GM13976 (cell line): ENCODE measurements around the gene ZNF407.

ENCODE experiments used
- DNase-seq: peaks from one replicate; pipeline ENCODE4 v3.0.0; 2012; ENCODE audit warnings: low spot score
- in situ Hi-C: fragments of 300-500 bp; cut with MboI; formaldehyde crosslinking; loops from one replicate; pipeline ENCODE4 v1.12.0; 2022; ENCODE audit warnings: low sequenced_read_pairs, mixed read lengths, inconsistent platforms; ENCODE audit not compliant: unreplicated experiment
- TF ChIP-seq, protein P1 (sequence below): IDR thresholded peaks from 2 replicates; pipeline ENCODE4 v1.5.1; 2012; ENCODE audit warnings: borderline replicate concordance, mild to moderate bottlenecking; ENCODE audit not compliant: insufficient read depth; ENCODE audit errors: extremely low read depth, missing control alignments, control extremely low read depth

ZNF407 gene

DNA sequence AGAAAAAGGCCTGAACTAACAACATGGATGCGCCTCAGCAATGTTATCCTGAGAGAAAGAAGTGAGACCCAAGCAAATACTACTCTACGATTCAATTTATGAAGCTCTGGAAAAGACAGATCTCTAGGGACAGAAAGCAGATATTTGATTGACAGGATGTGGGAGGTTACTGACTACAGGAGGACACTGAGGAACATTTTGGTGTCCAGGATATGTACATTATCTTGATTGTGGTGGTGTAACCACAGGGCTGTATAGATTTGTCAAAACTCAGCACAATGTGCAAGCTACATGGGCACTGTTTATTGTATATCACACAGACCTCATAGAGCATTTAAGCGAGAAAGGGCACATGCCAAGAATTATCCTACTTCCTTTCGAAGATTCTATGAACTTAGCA lies 391.5 kb downstream of the ZNF407 start:
- in situ Hi-C loops, result no loop called here
- TF ChIP-seq, protein P1, sequence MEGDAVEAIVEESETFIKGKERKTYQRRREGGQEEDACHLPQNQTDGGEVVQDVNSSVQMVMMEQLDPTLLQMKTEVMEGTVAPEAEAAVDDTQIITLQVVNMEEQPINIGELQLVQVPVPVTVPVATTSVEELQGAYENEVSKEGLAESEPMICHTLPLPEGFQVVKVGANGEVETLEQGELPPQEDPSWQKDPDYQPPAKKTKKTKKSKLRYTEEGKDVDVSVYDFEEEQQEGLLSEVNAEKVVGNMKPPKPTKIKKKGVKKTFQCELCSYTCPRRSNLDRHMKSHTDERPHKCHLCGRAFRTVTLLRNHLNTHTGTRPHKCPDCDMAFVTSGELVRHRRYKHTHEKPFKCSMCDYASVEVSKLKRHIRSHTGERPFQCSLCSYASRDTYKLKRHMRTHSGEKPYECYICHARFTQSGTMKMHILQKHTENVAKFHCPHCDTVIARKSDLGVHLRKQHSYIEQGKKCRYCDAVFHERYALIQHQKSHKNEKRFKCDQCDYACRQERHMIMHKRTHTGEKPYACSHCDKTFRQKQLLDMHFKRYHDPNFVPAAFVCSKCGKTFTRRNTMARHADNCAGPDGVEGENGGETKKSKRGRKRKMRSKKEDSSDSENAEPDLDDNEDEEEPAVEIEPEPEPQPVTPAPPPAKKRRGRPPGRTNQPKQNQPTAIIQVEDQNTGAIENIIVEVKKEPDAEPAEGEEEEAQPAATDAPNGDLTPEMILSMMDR, result no peak
- DNase-seq, result no peak

DNA sequence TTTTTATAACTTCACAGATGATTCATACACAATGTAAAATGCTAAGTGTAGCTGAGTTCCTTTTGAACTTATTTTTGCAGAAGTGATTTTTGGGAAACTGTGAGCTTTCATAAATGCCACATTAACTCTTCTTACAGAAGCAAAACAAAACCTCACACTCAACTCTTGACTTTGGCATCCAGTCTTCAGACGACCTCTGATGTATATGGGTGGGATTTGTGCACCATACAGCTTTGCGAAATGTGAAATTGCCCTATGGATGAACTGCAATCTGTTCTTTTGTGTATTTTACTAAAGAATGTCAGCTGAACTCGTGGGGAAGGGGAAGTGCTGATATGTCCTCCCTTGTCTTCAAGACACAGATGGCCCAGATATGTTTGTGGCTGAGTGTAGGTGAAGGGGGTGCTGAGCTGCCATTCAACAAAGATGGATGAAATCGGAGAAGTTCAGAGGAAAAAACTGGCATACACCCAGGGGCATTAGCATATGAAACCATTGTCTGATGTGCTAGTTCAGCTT lies 393.0 kb downstream of the ZNF407 start:
- DNase-seq, result no peak
- in situ Hi-C loops, result no loop called here
- TF ChIP-seq, protein P1, result no peak

DNA sequence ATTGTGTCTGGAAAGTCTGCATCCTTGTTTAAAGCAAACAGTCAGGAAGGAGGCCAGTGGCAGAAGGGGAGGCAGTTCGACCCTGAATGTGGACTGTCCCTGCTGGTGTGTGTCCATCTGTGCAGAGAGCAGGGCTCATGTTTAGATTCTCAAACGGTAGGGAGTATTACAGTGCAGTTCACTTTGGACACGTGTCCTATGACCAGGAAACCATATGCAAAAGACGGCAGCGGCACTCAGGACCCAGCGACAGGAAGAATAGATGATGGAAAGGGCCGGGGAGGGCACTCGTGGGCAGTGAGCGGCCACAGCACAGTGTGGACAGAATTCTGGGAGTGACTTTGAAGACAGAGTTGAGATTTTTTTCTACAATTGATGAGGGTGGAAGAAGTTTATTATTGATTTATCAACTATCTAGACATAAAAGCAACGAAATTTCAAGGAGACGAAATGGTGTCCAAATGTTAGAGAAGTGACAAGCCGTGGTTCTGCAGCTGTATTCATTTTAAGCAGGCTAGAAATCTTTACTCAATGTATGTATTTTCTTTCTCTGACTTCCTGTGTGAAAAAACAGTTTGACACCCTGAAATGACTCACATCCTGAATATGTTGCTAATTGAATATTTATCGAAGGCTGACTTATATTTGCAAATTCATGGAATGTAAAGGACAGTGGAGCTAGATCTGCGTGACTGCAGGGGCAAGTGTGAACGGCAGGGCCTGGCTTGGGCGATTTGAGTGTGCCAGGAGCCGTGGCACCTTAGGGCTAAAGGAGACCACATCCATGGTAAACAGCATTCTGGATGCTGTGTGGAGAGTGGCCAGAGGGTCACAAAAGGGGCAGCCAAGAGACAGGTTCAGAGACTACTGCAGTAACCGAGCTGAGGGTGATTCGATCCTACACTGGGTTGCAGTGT lies 397.1 kb downstream of the ZNF407 start:
- TF ChIP-seq, protein P1, result no peak
- in situ Hi-C loops, result no loop called here
- peak; percentile 45 for DNase-seq

DNA sequence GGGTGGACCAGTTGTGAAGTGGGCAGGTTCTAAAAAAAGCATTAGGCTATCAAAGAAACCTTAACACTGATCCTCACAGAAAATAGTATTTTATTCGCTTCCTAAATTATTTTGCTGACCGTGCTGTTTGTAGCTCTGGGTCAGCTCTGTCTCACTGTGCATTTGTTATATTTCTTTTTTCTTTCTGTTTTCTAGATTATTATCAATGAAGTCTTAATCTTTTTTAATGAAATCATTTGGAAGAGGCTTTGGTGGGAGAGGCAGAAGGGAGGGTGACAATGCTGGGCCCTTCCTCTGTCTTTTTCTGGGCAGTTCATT lies 397.7 kb downstream of the ZNF407 start:
- TF ChIP-seq, protein P1, result no peak
- in situ Hi-C loops, result no loop called here
- DNase-seq, result no peak

DNA sequence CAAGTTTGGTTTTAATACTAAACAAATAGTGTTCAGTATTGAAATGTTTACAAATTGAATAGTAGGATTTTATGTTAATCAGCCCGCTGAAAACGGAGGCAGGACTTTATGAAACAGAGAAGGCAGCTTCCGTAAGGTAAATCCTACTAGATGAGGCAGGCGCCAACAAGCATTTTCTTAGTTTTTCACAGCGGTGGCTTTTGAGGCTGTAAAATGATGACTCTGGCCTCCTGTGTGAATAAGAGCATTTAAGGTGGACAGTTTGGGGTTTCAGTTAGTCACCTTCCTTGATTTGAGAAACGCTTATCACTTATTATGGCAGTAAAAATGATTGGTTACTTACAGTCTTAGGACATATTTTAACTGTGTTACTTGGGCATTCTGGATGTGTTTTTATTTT lies 398.4 kb downstream of the ZNF407 start:
- in situ Hi-C loops, result no loop called here
- no peak for DNase-seq
- TF ChIP-seq, protein P1, result no peak

DNA sequence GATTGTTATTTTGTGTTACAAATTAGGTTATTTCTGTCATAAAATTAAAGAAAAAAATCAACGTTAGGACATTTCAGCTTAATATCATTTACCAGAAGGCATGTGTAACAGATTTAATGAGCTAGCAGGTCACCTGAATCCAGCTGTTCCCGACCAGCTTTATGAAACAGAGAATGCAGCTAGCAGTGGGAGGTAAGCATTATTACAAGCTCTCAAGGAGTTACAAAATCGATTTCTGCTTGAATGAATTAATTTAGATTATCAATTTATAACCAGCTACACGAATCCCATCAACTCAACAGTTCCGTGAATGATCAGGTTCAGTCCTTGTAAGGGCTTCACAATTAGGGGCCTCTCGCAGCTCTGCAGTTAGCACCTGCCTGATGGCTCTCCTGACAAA lies 399.3 kb downstream of the ZNF407 start:
- in situ Hi-C loops, result no loop called here
- no peak for DNase-seq
- TF ChIP-seq, protein P1, result no peak
